BJ (cell line): Measurements from ENCODE around the gene CERS1. TPM values are rescaled to one million over a fixed set of nuclear protein-coding genes. Genes with fewer than 3 reads are reported as not detected.

Experiments used
- CTCF ChIA-PET: fragments of 350-600 bp; formaldehyde crosslinking; extraction: SDS; loops from one replicate; lab custom pipeline; 2021; ENCODE audit warnings: antibody characterized with exemption, inconsistent platforms; lab: Yijun Ruan, JAX
- POLR2A ChIA-PET: fragments of 300-600 bp; sonication (Branson Sonifier 250); formaldehyde crosslinking; extraction: SDS; loops from one replicate; lab custom pipeline; 2021; ENCODE audit warnings: antibody characterized with exemption; lab: Charles Lee
- DNase-seq: peaks from one replicate; pipeline ENCODE4 v3.0.0-alpha.2; 2011; ENCODE audit warnings: low read depth
- H3K27me3 ChIP-seq: 2 replicates; pipeline ENCODE4 v1.6.0; 2011; ENCODE audit warnings: low read length; ENCODE audit not compliant: control insufficient read depth, insufficient read depth
- H3K36me3 ChIP-seq: 2 replicates; pipeline ENCODE4 v1.5.1; 2011; ENCODE audit warnings: low read length; ENCODE audit not compliant: control insufficient read depth, insufficient read depth
- H3K4me3 ChIP-seq: 2 replicates; pipeline ENCODE4 v1.5.1; 2011; ENCODE audit warnings: low read depth, mild to moderate bottlenecking, control low read depth, low read length
- CTCF ChIP-seq: IDR thresholded peaks from 2 replicates; pipeline ENCODE4 v1.5.1; 2011; ENCODE audit warnings: low read depth, mild to moderate bottlenecking, control low read depth, inconsistent platforms, low read length, moderate library complexity; ENCODE audit not compliant: insufficient read depth
- polyA plus RNA-seq: library from polyadenylated mRNA; depleted of rRNA; stranded (reverse); fragments of >200 nt; gene quantifications from 2 replicates; pipeline ENCODE4 v1.2.3, GENCODE V29; 2011

CERS1 gene
- polyA plus RNA-seq, 1 experiment = 0.83 TPM

GRCh38 chr19:18932216-18932841 is 36.4 kb upstream of the CERS1 start:
- Histone ChIP-seq H3K4me3 (no peak overlapping the region), H3K27me3 (no peaks in the 10 kb centered on the region), H3K36me3 (peaks cover 38% of the 10 kb centered on the region)
- ChIA-PET POLR2A (no interaction called here), CTCF (interaction anchor here (1.2 to 2.9 kb wide), 2 partner anchors 54 kb away, joined by 3 to 7 read pairs; no protein-coding TSS in a partner anchor)
- DNase-seq = no peak
- no peak for TF ChIP-seq CTCF

- DNase-seq = no peak
- TF ChIP-seq CTCF = no peak
- POLR2A ChIA-PET = no interaction called here
- Histone ChIP-seq H3K36me3 (peaks cover 38% of the 10 kb centered on the region), H3K4me3 (no peak overlapping the region), H3K27me3 (no peaks in the 10 kb centered on the region)
- CTCF ChIA-PET = interaction anchor here (1.2 kb wide), 1 partner anchor 55 kb away, joined by 3 read pairs; no protein-coding TSS in a partner anchor
Measured at GRCh38 chr19:18931316-18932162, 35.6 kb upstream of the CERS1 start.

- no peak for DNase-seq
- ChIA-PET CTCF (interaction anchor here (1.0 kb wide), 1 partner anchor 10 kb away, joined by 3 read pairs; the partner anchor contains the start of genes COPE and DDX49), POLR2A (no interaction called here)
- H3K4me3 ChIP-seq = no peak overlapping the region
- H3K27me3 ChIP-seq = no peaks in the 10 kb centered on the region
- peaks cover 47% of the 10 kb centered on the region for H3K36me3 ChIP-seq
- no peak for TF ChIP-seq CTCF
Measured at GRCh38 chr19:18929311-18929710, 33.4 kb upstream of the CERS1 start.

GRCh38 chr19:18928018-18928805 is 32.3 kb upstream of the CERS1 start:
- CTCF ChIA-PET = interaction anchor here (1.0 to 1.3 kb wide), 3 partner anchors 9 to 58 kb away, joined by 3 read pairs; partner anchors contain the start of genes COPE and DDX49
- no peak for TF ChIP-seq CTCF
- Histone ChIP-seq H3K27me3 (no peaks in the 10 kb centered on the region), H3K4me3 (no peak overlapping the region), H3K36me3 (peaks cover 40% of the 10 kb centered on the region)
- DNase-seq = no peak
- POLR2A ChIA-PET = no interaction called here
